ENCODE results near the gene CDK5RAP1. TPM values are rescaled to one million over a fixed set of nuclear protein-coding genes. Genes with fewer than 3 reads are reported as not detected.

CDK5RAP1 gene
- total RNA-seq, 1 donor from 2014 or later, result 25.3 TPM

- H3K27ac Mint-ChIP-seq (ENCODE audit: unreplicated experiment), result no peak overlapping the region
- H3K36me3 Mint-ChIP-seq (ENCODE audit: unreplicated experiment), result no peaks in the 10 kb centered on the region
- no peak for TF ChIP-seq CTCF (IDR thresholded peaks at IDR 0.05)
- DNase-seq (ENCODE audit: extremely low spot score, unreplicated experiment), result no peak
- H3K9me3 Mint-ChIP-seq (ENCODE audit: unreplicated experiment), result no peaks in the 10 kb centered on the region
- no peak overlapping the region for H3K4me3 Mint-ChIP-seq (ENCODE audit: unreplicated experiment)
- no peaks in the 10 kb centered on the region for H3K4me1 Mint-ChIP-seq (ENCODE audit: unreplicated experiment)
- peaks cover 49% of the 10 kb centered on the region for H3K27me3 Mint-ChIP-seq (ENCODE audit: unreplicated experiment)
Observed at GRCh38 chr20:33320006-33320405, 81.3 kb downstream of the CDK5RAP1 start.

- Mint-ChIP-seq H3K4me3 (ENCODE audit: unreplicated experiment) (no peak overlapping the region), H3K36me3 (ENCODE audit: unreplicated experiment) (no peaks in the 10 kb centered on the region), H3K27ac (ENCODE audit: unreplicated experiment) (no peak overlapping the region), H3K9me3 (ENCODE audit: unreplicated experiment) (no peaks in the 10 kb centered on the region), H3K4me1 (ENCODE audit: unreplicated experiment) (no peaks in the 10 kb centered on the region), H3K27me3 (ENCODE audit: unreplicated experiment) (peaks cover 43% of the 10 kb centered on the region)
- DNase-seq (ENCODE audit: extremely low spot score, unreplicated experiment), result no peak
- no peak for TF ChIP-seq CTCF (IDR thresholded peaks at IDR 0.05)
Observed at GRCh38 chr20:33318096-33318429, 83.3 kb downstream of the CDK5RAP1 start.

- Mint-ChIP-seq H3K4me3 (ENCODE audit: unreplicated experiment) (no peak overlapping the region), H3K4me1 (ENCODE audit: unreplicated experiment) (no peaks in the 10 kb centered on the region), H3K27me3 (ENCODE audit: unreplicated experiment) (peaks cover 40% of the 10 kb centered on the region), H3K27ac (ENCODE audit: unreplicated experiment) (no peak overlapping the region), H3K36me3 (ENCODE audit: unreplicated experiment) (no peaks in the 10 kb centered on the region), H3K9me3 (ENCODE audit: unreplicated experiment) (no peaks in the 10 kb centered on the region)
- no peak for TF ChIP-seq CTCF (IDR thresholded peaks at IDR 0.05)
- DNase-seq (ENCODE audit: extremely low spot score, unreplicated experiment), result no peak
Observed at GRCh38 chr20:33317424-33318095, 83.8 kb downstream of the CDK5RAP1 start.

DNA sequence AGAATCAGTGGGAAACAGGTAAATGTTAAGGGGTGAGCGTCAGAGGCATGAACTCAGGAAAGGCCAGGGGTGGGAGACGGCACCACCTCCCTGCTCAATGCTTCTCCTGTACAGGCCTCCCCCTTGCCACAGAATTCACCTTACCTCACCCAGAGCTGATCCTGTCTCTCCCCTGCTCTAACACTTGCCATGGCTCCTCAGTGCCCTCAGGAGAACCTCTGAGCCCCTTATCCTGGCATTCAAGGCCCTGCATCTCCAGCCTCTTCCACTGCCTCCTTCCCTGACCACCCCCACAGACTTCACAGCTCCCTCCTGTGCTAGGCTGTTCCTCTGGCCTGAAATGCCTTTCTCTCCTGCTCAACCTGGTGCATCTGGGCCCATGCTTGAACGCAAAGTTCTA, 84.4 kb downstream of the CDK5RAP1 start:
- no peak for DNase-seq (ENCODE audit: extremely low spot score, unreplicated experiment)
- H3K27ac Mint-ChIP-seq (ENCODE audit: unreplicated experiment), result no peak overlapping the region
- H3K4me3 Mint-ChIP-seq (ENCODE audit: unreplicated experiment), result no peak overlapping the region
- H3K4me1 Mint-ChIP-seq (ENCODE audit: unreplicated experiment), result no peaks in the 10 kb centered on the region
- H3K27me3 Mint-ChIP-seq (ENCODE audit: unreplicated experiment), result peaks cover 37% of the 10 kb centered on the region
- H3K36me3 Mint-ChIP-seq (ENCODE audit: unreplicated experiment), result no peaks in the 10 kb centered on the region
- TF ChIP-seq CTCF (IDR thresholded peaks at IDR 0.05), result no peak
- no peaks in the 10 kb centered on the region for H3K9me3 Mint-ChIP-seq (ENCODE audit: unreplicated experiment)

DNA sequence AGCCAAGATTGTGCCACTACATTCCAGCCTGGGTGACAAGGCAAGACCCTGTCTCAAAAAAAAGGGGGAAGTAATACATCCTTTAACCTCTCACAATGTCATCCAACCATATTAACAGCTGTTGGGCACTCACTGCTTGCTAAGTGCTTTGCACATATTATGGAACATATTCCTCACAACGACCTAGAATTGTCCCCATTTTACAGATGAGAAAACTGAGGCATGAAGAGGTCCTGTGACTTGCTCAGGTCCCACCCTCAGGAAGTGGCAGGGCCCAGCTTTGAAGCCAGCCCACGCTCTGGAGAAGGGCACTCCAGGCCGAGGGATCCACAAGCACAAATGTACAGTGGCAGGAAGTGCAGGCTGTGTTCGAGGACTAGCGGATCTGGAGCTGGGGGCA, 85.0 kb downstream of the CDK5RAP1 start:
- Mint-ChIP-seq H3K9me3 (ENCODE audit: unreplicated experiment) (no peaks in the 10 kb centered on the region), H3K27ac (ENCODE audit: unreplicated experiment) (no peak overlapping the region), H3K27me3 (ENCODE audit: unreplicated experiment) (peaks cover 37% of the 10 kb centered on the region), H3K36me3 (ENCODE audit: unreplicated experiment) (no peaks in the 10 kb centered on the region), H3K4me3 (ENCODE audit: unreplicated experiment) (no peak overlapping the region), H3K4me1 (ENCODE audit: unreplicated experiment) (no peaks in the 10 kb centered on the region)
- no peak for TF ChIP-seq CTCF (IDR thresholded peaks at IDR 0.05)
- DNase-seq (ENCODE audit: extremely low spot score, unreplicated experiment), result no peak

Measured in osteocyte (in vitro differentiated cells).